OCI-LY1 (cell line): ENCODE data around the gene SPSB1.

Experiments
- H2AFZ ChIP-seq: fragments of 200-600 bp; sonication (generic), shearing (Covaris generic); 2 replicates; pipeline ENCODE4 v1.6.0; 2014; ENCODE audit warnings: antibody characterized with exemption, mild to moderate bottlenecking, low read length
- H3F3A ChIP-seq: fragments of 200-600 bp; sonication (generic), shearing (Covaris generic); 2 replicates; pipeline ENCODE4 v1.6.0; 2014; ENCODE audit warnings: mild to moderate bottlenecking, antibody characterized with exemption, low read length, moderate library complexity; ENCODE audit not compliant: insufficient read depth
- H3K27ac ChIP-seq: fragments of 200-600 bp; sonication (generic); 2 replicates; pipeline ENCODE4 v1.5.1; 2014; ENCODE audit warnings: low read length, mixed run types, mild to moderate bottlenecking, low read depth; ENCODE audit not compliant: poor library complexity, severe bottlenecking
- H3K27me3 ChIP-seq: fragments of 200-600 bp; sonication (generic); 2 replicates; pipeline ENCODE4 v1.6.0; 2014; ENCODE audit warnings: antibody characterized with exemption, mild to moderate bottlenecking, low read length, moderate library complexity; ENCODE audit not compliant: insufficient read depth
- H3K36me3 ChIP-seq: fragments of 200-600 bp; sonication (generic); 2 replicates; pipeline ENCODE4 v1.6.1; 2014; ENCODE audit warnings: mild to moderate bottlenecking, antibody characterized with exemption, low read length, moderate library complexity, mixed read lengths; ENCODE audit not compliant: insufficient read depth
- H3K4me1 ChIP-seq: fragments of 200-600 bp; sonication (generic); 2 replicates; pipeline ENCODE4 v1.5.1; 2014; ENCODE audit warnings: mild to moderate bottlenecking, low read length, moderate library complexity; ENCODE audit not compliant: insufficient read depth, severe bottlenecking
- H3K4me2 ChIP-seq: fragments of 200-600 bp; sonication (generic), shearing (Covaris generic); 2 replicates; pipeline ENCODE4 v1.6.1; 2014; ENCODE audit warnings: low read length
- H3K4me3 ChIP-seq: fragments of 200-600 bp; sonication (generic); 2 replicates; pipeline ENCODE4 v1.5.1; 2014; ENCODE audit warnings: low read length, low read depth, mild to moderate bottlenecking, mixed read lengths; ENCODE audit not compliant: poor library complexity, severe bottlenecking
- H3K79me2 ChIP-seq: fragments of 200-600 bp; shearing (Covaris generic); 2 replicates; pipeline ENCODE4 v1.6.1; 2016; ENCODE audit warnings: mixed run types, low read length, mixed read lengths; ENCODE audit not compliant: insufficient read depth
- H3K9ac ChIP-seq: fragments of 200-600 bp; sonication (generic), shearing (Covaris generic); 2 replicates; pipeline ENCODE4 v1.6.1; 2014; ENCODE audit warnings: mild to moderate bottlenecking, low read length, mixed read lengths
- H3K9me2 ChIP-seq: fragments of 200-600 bp; sonication (generic), shearing (Covaris generic); 2 replicates; pipeline ENCODE4 v1.6.1; 2014; ENCODE audit warnings: low read depth, mild to moderate bottlenecking, low read length, mixed read lengths
- H3K9me3 ChIP-seq: fragments of 200-600 bp; shearing (Covaris generic); 2 replicates; pipeline ENCODE4 v1.6.1; 2014; ENCODE audit warnings: low read length, mixed read lengths
- H4K20me1 ChIP-seq: fragments of 200-600 bp; sonication (generic), shearing (Covaris generic); 2 replicates; pipeline ENCODE4 v1.6.0; 2016; ENCODE audit warnings: mild to moderate bottlenecking, low read length; ENCODE audit not compliant: insufficient read depth
- CTCF ChIP-seq: fragments of 200-600 bp; sonication (generic), shearing (Covaris generic); IDR thresholded peaks from 2 replicates; pipeline ENCODE4 v1.5.1; 2017; ENCODE audit warnings: mild to moderate bottlenecking, antibody characterized with exemption, low read length, moderate library complexity, mixed read lengths
- EZH2 ChIP-seq: fragments of 200-600 bp; sonication (generic), shearing (Covaris generic); IDR thresholded peaks from 2 replicates; pipeline ENCODE4 v1.8.0; 2017; ENCODE audit warnings: borderline replicate concordance, mixed run types, mild to moderate bottlenecking, antibody characterized with exemption, low read length, moderate library complexity, mixed read lengths

The SPSB1 gene

GRCh38 chr1:9278585-9279153 lies 14.0 kb upstream of the SPSB1 start:
- Histone ChIP-seq H3K79me2 (no peaks in the 10 kb centered on the region), H3K4me2 (no peak overlapping the region), H3K27me3 (peaks cover 6% of the 10 kb centered on the region; the same call in 1 of the 2 replicates), H4K20me1 (no peaks in the 10 kb centered on the region), H3K4me3 (no peak overlapping the region), H3K36me3 (no peaks in the 10 kb centered on the region), H3K4me1 (peaks cover 3% of the 10 kb centered on the region), H3K9me2 (no peaks in the 10 kb centered on the region), H3K9me3 (no peaks in the 10 kb centered on the region), H3F3A (no peaks in the 10 kb centered on the region), H2AFZ (no peak overlapping the region), H3K27ac (no peak overlapping the region), H3K9ac (no peak overlapping the region)
- TF ChIP-seq EZH2 (no peak), CTCF (no peak)

- Histone ChIP-seq H3K79me2 (no peaks in the 10 kb centered on the region), H3K9me3 (no peaks in the 10 kb centered on the region), H3K4me1 (peaks cover 3% of the 10 kb centered on the region), H3K9me2 (no peaks in the 10 kb centered on the region), H3K27ac (no peak overlapping the region), H3F3A (no peaks in the 10 kb centered on the region), H3K36me3 (no peaks in the 10 kb centered on the region), H2AFZ (no peak overlapping the region), H3K9ac (no peak overlapping the region), H3K27me3 (peaks cover 6% of the 10 kb centered on the region; the same call in 1 of the 2 replicates), H3K4me3 (no peak overlapping the region), H4K20me1 (no peaks in the 10 kb centered on the region), H3K4me2 (no peak overlapping the region)
- no peak for TF ChIP-seq CTCF
- no peak for TF ChIP-seq EZH2
Measured at GRCh38 chr1:9279172-9279840, 13.4 kb upstream of the SPSB1 start.

GRCh38 chr1:9280015-9280860 lies 12.5 kb upstream of the SPSB1 start:
- peaks cover 3% of the 10 kb centered on the region for H3K4me1 ChIP-seq
- no peak overlapping the region; the same call in 1 of the 2 replicates for H3K4me2 ChIP-seq
- TF ChIP-seq CTCF (no peak), EZH2 (no peak)
- H3K9me2 ChIP-seq: no peaks in the 10 kb centered on the region
- H3K36me3 ChIP-seq: no peaks in the 10 kb centered on the region
- H3K9ac ChIP-seq: no peak overlapping the region
- H3F3A ChIP-seq: no peaks in the 10 kb centered on the region
- H3K27ac ChIP-seq: no peak overlapping the region
- no peak overlapping the region for H3K4me3 ChIP-seq
- no peaks in the 10 kb centered on the region for H3K9me3 ChIP-seq
- H4K20me1 ChIP-seq: no peaks in the 10 kb centered on the region
- no peaks in the 10 kb centered on the region for H3K79me2 ChIP-seq
- H3K27me3 ChIP-seq: peaks cover 6% of the 10 kb centered on the region; the same call in 1 of the 2 replicates
- H2AFZ ChIP-seq: no peak overlapping the region
